UCSD-AML1 (cell line): ENCODE measurements around the gene TMEM259.

Experiments used
- DNase-seq: peaks from one replicate; lab custom pipeline; 2025; ENCODE audit not compliant: unreplicated experiment; lab: John Stamatoyannopoulos, UW

Gene TMEM259

DNA sequence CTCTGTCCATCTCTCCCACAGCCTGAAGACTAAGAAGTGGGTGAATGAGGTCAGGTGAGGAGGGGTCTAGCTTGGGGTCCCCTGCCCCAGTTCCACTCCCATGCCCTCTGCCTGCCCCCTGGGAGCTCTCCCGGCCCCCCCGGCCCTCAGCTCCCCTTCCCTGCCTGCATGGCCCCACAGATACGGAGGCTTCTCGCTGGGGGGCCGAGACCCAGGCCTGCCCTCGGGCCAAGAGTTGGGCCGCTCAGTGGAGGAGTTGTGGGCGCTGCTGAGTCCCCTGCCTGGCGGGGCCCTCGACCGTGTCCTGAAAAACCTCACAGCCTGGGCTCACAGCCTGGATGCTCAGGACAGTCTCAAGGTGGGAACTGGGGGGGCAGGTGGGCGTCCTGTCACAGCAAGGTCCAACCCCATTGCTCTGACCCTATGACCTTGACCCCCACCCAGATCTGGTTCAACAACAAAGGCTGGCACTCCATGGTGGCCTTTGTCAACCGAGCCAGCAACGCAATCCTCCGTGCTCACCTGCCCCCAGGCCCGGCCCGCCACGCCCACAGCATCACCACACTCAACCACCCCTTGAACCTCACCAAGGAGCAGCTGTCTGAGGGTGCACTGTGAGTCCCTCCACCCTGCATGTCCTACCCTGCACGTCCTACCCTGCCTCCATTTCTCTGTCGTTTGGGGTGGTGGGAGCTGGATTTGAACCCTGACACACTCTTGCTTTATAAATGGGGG lies 35.1 kb upstream of the TMEM259 start:
- no peak for DNase-seq

DNA sequence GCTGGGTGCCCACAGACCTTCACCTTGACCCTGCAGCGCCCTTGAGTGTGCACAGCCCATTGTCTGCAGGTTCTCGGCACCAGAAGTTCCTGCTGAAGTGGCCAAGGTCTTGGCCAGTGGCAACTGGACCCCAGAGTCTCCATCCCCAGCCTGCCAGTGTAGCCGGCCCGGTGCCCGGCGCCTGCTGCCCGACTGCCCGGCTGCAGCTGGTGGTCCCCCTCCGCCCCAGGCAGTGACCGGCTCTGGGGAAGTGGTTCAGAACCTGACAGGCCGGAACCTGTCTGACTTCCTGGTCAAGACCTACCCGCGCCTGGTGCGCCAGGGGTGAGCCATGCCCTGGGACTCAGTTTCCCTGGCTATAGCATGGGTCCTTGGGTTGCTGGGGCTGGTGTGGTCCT lies 34.1 kb upstream of the TMEM259 start:
- DNase-seq: no peak

DNA sequence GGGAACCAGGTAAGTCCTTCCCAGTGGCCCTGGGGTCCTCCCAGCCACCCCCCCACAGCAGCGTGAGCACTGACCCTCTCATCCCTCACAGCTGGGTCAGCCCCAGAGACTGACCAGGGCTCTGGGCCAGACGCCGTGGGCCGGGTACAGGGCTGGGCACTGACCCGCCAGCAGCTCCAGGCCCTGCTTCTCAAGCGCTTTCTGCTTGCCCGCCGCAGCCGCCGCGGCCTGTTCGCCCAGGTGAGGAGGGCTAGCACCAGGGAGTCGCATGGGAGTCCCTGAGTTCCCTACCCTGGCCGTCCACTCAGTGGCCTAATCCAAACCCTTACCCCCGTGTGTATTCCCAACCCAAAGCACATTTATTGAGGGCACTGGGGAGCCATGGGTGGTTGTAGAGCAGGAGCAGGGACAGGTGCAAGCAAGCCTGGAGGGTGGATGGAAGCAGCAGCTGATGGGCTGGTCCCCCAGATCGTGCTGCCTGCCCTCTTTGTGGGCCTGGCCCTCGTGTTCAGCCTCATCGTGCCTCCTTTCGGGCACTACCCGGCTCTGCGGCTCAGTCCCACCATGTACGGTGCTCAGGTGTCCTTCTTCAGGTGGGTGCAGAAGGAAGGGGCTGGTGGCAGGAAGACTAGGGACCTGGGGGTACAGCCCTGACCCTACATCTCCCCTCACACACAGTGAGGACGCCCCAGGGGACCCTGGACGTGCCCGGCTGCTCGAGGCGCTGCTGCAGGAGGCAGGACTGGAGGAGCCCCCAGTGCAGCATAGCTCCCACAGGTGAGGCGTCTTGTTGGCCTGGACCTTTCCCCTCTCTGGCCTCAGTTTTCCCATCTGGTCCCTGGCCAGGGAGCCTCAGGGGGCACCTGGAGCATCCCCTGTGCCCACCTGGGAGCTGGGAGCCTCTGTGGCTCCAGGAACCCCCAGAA lies 33.4 kb upstream of the TMEM259 start:
- DNase-seq: no peak

DNA sequence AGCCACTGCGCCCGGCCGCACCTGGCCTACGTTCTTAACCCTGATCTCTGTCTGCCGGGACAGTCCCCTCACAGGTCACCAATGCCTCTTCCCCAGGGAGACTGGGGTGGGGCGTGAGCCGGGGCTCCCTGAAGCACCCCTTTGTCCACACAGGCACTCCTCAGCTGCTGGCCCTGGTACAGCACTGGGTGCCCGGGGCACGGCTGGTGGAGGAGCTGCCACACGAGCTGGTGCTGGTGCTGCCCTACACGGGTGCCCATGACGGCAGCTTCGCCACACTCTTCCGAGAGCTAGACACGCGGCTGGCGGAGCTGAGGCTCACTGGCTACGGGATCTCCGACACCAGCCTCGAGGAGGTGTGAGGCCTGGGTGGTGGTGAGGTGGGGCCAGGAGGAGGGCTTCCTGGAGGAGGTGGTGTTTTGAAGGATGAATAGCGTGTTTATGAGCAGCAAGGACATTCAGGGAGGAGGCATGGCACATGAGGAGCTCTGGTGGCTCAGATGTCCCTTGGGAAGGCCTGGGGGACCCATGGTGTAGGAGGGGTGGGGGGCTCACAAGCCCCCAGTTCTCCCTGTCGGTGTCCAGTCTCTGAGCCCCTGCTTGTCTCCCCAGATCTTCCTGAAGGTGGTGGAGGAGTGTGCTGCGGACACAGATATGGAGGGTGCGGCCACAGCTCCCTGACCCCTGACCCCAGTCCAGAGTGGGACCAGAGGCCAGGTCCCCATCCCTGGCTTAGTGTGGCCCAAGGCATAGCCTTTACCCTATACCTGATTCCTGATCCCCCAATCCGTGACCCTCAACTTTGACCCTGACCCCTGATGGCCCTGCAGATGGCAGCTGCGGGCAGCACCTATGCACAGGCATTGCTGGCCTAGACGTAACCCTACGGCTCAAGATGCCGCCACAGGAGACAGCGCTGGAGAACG lies 32.5 kb upstream of the TMEM259 start:
- no peak for DNase-seq

DNA sequence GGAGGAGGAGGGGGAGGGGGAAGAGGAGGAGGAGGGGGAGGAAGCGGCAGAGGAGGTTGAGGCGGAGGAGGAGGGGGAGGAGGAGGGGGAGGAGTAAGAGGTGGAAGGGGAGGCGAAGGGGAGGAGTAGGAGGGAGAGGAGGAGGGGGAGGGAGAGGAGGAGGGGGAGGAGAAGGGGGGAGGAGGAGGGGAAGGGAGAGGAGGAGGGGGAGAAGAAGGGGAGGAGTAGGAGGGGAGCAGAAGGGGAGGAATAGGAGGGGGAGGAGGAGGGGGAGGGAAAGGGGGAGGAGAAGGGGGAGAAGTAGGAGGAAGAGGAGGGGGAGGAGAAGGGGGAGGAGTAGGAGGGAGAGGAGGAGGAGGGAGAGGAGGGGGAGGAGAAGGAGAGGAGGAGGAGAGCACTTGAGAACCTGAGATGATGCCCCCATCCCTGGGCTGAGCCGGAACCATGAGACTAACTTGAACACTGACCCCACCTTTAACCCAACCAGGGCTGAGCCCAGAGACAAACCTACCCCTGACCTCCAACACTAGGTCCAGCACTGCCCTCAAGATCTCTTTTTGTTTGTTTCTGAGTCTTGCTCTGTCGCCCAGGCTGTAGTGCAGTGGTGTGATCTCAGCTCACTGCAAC lies 31.5 kb upstream of the TMEM259 start:
- no peak for DNase-seq

DNA sequence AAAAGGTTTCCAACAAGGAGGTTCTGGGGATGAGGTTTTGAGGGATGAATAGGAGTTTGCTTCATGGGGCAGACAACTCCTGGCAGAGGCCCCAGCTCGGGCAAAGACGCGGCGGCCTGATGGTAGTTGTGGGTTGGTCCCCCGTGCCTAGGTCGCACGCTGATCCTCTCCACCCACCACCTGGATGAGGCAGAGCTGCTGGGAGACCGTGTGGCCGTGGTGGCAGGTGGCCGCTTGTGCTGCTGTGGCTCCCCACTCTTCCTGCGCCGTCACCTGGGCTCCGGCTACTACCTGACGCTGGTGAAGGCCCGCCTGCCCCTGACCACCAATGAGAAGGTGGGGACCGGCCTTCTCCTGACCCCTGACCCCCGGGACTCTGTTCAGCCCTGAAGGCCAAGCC lies 30.9 kb upstream of the TMEM259 start:
- DNase-seq: no peak

DNA sequence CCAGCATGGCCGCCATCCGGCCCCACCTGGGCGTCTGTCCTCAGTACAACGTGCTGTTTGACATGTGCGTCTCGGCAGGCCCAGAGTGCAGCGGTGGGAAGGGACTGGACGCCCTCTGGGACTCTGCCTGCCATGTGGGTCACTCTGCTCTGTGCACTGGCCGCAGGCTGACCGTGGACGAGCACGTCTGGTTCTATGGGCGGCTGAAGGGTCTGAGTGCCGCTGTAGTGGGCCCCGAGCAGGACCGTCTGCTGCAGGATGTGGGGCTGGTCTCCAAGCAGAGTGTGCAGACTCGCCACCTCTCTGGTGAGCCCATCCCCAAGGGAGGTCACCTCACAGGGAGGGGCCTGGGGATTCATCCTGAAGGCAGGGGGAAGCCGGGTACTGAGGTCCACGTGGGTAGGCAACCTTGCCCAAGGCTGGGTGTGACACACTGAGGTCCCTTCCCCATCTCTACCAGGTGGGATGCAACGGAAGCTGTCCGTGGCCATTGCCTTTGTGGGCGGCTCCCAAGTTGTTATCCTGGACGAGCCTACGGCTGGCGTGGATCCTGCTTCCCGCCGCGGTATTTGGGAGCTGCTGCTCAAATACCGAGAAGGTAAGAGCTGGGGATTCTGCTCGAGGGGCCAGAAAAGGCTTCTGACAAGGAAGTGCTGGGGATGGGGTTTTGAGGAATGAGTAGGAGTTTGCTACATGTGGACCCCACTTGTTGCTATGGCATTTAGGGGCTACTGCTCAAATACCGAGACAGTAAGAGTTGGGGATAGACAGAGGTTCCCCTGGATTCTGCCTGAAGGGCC lies 30.3 kb upstream of the TMEM259 start:
- no peak for DNase-seq

DNA sequence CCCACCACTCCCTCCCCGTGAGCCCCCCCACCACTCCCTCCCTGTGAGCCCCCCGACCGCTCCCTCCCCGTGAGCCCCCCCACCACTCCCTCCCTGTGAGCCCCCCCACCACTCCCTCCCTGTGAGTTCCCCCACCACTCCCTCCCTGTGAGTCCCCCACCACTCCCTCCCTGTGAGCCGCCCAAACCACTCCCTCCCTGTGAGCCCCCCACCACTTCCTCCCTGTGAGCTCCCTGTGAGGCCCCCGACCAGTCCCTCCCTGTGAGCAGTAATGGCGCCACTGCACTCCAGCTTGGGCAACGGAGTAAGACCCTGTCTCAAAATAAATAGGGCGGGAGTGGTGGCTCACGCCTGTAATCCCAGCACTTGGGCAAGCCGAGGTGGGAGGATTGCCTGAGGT lies 28.9 kb upstream of the TMEM259 start:
- no peak for DNase-seq

DNA sequence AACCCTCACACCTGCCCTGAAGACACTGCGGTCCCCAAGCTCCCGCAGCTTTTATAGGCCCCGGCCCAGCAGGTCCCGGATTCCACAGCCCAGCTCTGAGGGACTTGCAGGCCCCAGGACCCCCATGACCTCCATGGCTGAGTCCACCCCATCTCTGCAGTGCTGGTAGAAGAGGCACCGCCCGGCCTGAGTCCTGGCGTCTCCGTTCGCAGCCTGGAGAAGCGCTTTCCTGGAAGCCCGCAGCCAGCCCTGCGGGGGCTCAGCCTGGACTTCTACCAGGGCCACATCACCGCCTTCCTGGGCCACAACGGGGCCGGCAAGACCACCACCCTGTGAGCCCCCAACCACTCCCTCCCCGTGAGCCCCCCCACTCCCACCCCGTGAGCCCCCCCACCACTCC lies 28.2 kb upstream of the TMEM259 start:
- no peak for DNase-seq

DNA sequence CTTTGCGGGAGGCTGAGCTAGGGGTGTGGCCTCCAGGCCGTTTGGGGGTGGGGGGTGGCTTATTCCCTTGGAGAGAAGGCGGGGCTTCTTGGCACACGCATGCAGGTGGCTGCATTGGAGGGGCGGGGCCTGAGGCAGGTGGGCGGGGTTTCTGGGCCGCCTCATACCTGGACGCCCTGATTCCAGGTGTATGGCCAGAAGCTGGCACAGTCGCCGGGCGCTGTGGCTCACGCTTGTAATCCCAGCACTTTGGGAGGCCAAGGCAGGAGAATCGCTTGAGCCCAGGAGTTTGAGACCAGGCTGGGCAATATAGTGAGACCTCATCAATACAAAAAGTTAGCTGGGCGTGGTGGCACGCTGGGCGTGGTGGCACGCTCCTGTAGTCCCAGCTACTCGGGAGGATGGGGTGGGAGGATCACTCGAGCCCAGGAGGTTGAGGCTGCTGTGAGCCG lies 26.8 kb upstream of the TMEM259 start:
- no peak for DNase-seq

DNA sequence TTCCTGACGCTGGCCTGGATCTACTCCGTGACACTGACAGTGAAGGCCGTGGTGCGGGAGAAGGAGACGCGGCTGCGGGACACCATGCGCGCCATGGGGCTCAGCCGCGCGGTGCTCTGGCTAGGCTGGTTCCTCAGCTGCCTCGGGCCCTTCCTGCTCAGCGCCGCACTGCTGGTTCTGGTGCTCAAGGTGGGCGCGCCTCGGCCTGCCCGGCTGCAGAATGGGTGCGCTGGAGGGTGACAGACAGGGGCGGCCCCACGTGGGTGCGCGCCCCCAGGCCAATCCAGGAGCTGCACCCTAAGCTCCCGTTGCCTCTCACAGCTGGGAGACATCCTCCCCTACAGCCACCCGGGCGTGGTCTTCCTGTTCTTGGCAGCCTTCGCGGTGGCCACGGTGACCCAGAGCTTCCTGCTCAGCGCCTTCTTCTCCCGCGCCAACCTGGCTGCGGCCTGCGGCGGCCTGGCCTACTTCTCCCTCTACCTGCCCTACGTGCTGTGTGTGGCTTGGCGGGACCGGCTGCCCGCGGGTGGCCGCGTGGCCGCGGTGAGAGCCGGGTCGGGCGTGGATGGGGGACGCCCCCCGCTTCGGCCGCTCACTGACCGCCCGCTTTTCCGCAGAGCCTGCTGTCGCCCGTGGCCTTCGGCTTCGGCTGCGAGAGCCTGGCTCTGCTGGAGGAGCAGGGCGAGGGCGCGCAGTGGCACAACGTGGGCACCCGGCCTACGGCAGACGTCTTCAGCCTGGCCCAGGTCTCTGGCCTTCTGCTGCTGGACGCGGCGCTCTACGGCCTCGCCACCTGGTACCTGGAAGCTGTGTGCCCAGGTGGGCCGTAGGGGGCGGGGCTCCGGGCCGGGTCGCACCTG lies 26.1 kb upstream of the TMEM259 start:
- DNase-seq: no peak

DNA sequence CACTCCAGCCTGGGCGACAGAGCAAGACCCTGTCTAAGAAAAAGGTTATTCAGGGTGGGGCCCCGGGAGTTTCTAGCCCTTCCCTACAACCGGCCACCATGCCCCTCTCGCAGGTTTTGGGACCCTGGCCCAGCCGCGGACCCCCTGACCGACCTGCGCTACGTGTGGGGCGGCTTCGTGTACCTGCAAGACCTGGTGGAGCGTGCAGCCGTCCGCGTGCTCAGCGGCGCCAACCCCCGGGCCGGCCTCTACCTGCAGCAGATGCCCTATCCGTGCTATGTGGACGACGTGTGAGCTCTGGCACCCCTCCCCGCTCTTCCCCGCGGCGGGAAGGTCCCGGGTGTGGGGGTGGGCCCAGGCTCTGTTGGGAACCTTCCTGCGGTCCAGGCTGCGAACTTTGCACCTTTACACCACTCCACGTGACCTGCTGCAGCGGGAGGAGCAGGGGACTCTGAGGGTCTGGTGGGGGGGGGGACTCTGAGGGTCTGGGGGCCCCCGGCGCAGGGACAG lies 25.2 kb upstream of the TMEM259 start:
- no peak for DNase-seq

DNA sequence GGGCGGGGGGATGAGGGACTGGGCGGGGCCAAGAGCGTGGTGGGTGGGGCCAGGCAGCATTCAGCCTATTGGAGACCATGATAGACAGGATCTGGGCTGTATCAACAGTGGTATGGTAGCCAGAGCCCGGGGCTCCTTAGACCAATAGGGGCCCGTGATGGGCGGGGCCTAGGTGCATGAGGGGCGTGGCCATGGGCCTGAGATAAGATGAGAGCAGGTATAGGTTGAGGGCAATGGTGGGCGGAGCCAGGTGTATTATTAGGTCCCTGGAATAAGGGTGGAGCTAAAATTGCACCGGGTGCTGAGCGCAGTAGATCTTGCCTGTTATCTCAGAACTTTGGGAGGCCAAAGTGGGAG lies 24.3 kb upstream of the TMEM259 start:
- DNase-seq: peak; percentile 27

DNA sequence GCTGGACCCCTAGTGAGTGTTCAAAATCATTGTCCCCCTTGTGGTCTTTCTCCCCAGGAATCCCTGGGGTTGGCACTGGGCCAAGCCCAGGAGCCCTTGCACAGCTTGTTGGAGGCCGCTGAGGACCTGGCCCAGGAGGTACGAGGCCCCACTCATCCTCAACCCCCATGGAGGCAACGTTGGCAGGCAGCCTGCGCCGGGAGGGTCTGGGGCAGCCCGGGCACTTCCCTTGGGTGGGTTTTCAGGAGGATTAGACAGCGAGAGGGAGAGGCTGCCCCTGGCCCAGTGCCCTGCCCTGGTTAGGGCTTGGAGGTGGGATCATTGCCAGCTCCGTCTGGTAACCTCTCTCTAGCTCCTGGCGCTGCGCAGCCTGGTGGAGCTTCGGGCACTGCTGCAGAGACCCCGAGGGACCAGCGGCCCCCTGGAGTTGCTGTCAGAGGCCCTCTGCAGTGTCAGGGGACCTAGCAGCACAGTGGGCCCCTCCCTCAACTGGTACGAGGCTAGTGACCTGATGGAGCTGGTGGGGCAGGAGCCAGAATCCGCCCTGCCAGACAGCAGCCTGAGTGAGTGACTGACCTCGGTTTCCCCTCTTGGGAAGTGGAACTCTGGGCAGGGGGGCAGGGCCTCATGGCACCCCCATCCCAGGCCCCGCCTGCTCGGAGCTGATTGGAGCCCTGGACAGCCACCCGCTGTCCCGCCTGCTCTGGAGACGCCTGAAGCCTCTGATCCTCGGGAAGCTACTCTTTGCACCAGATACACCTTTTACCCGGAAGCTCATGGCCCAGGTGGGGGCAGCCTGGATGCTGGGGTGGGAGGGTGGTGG lies 22.0 kb upstream of the TMEM259 start:
- no peak for DNase-seq

DNA sequence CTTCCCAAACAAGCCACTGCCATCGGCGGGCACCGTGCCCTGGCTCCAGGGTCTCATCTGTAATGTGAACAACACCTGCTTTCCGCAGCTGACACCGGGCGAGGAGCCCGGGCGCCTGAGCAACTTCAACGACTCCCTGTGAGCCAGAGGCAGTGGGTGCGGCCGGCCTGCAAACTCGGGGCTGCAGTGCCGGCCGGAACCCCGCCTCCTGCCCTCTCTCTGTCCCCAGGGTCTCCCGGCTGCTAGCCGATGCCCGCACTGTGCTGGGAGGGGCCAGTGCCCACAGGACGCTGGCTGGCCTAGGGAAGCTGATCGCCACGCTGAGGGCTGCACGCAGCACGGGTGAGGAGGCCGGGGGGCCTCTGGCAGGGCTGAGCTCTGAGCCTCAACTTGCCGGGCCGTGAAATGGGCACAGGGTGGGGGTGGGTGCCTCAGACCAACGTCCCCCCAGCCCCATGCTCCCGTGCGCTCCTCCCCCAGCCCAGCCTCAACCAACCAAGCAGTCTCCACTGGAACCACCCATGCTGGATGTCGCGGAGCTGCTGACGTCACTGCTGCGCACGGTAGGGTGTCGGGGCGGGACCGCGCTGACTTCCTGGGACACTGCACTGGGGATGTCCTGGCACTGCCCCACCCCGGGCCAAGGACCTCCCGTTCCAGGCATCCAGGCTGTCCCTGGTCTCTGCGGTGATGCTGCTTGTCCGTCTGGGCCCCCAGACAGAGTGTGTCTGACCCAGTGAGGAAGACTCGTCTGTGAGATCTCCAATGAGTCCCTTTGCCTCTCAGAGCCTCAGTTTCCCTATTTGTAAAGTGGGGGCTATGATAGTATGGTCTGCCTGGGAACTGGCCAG lies 21.1 kb upstream of the TMEM259 start:
- DNase-seq: no peak

DNA sequence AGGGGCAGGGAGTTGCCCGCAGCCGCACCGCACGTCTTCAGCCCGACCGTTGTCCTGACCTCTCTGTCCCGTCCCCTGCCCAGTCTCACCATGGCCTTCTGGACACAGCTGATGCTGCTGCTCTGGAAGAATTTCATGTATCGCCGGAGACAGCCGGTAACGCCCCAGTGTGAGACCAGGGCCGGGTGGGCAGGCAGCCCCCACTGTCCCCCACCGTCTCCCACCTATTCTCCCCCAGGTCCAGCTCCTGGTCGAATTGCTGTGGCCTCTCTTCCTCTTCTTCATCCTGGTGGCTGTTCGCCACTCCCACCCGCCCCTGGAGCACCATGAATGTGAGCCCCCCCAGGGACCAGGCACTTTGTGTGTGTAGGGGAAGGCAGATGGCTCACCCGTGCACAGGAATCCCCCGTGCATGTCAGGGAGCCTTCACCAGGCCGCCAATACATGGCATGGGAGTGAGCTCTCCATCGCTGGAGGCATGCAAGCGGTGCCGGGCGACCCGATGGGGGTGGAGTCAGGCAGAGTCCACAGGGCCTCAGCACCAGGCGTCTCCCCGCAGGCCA lies 20.4 kb upstream of the TMEM259 start:
- no peak for DNase-seq
